IPS-15b (cell line): ENCODE measurements around the gene NEDD4L.

Experiments
- H3K27me3 ChIP-seq: one replicate; pipeline ENCODE4 v1.6.1; 2013; ENCODE audit warnings: low read length; ENCODE audit not compliant: control insufficient read depth, insufficient read depth
- H3K36me3 ChIP-seq: one replicate; pipeline ENCODE4 v1.6.1; 2013; ENCODE audit warnings: low read length; ENCODE audit not compliant: control insufficient read depth, insufficient read depth
- H3K4me1 ChIP-seq: one replicate; pipeline ENCODE4 v1.6.1; 2013; ENCODE audit warnings: mild to moderate bottlenecking, low read length; ENCODE audit not compliant: control insufficient read depth, insufficient read depth
- H3K4me3 ChIP-seq: one replicate; pipeline ENCODE4 v1.5.1; 2013; ENCODE audit warnings: low read depth, low read length
- H3K9ac ChIP-seq: one replicate; pipeline ENCODE4 v1.6.1; 2013; ENCODE audit warnings: low read depth, mild to moderate bottlenecking, low read length
- H3K9me3 ChIP-seq: one replicate; pipeline ENCODE4 v1.6.1; 2013; ENCODE audit warnings: mild to moderate bottlenecking, low read length; ENCODE audit not compliant: control insufficient read depth, insufficient read depth

NEDD4L gene

GRCh38 chr18:58056852-58057251, 12.8 kb downstream of the NEDD4L start:
- Histone ChIP-seq H3K4me1 (peaks cover 12% of the 10 kb centered on the region), H3K9ac (no peak overlapping the region), H3K27me3 (no peaks in the 10 kb centered on the region), H3K4me3 (no peak overlapping the region), H3K36me3 (no peaks in the 10 kb centered on the region), H3K9me3 (no peaks in the 10 kb centered on the region)

GRCh38 chr18:58057291-58057965, 13.4 kb downstream of the NEDD4L start:
- Histone ChIP-seq H3K36me3 (no peaks in the 10 kb centered on the region), H3K27me3 (no peaks in the 10 kb centered on the region), H3K4me1 (peaks cover 12% of the 10 kb centered on the region), H3K4me3 (no peak overlapping the region), H3K9me3 (no peaks in the 10 kb centered on the region), H3K9ac (no peak overlapping the region)

GRCh38 chr18:58058720-58059119, 14.7 kb downstream of the NEDD4L start:
- no peak overlapping the region for H3K9ac ChIP-seq
- H3K9me3 ChIP-seq: no peaks in the 10 kb centered on the region
- H3K36me3 ChIP-seq: no peaks in the 10 kb centered on the region
- H3K4me1 ChIP-seq: peaks cover 12% of the 10 kb centered on the region
- no peak overlapping the region for H3K4me3 ChIP-seq
- H3K27me3 ChIP-seq: no peaks in the 10 kb centered on the region

DNA sequence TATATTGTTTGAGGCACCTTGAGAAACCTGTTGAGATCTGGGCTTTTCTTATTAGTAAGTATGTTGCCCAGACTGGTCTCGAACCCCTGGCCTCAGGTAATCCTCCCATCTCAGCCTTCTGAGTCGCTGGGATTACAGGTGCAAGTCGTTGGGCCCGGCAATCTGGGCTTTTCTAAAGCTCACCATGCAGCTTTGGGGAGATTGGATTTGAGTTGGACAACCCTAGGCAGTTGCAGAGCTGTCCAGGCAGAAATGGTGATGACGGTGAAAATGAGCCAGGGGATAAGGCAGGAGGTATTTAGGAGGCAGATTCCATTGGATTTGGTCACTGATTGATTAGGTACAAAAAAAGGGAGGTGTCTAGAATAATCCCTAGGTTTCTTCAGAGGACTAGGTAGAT, 16.2 kb downstream of the NEDD4L start:
- Histone ChIP-seq H3K4me1 (peaks cover 3% of the 10 kb centered on the region), H3K9me3 (no peaks in the 10 kb centered on the region), H3K27me3 (no peaks in the 10 kb centered on the region), H3K9ac (no peak overlapping the region), H3K36me3 (no peaks in the 10 kb centered on the region), H3K4me3 (no peak overlapping the region)

- H3K4me3 ChIP-seq: no peak overlapping the region
- no peaks in the 10 kb centered on the region for H3K4me1 ChIP-seq
- no peaks in the 10 kb centered on the region for H3K36me3 ChIP-seq
- H3K9ac ChIP-seq: no peak overlapping the region
- no peaks in the 10 kb centered on the region for H3K9me3 ChIP-seq
- no peaks in the 10 kb centered on the region for H3K27me3 ChIP-seq
Observed at GRCh38 chr18:58061349-58061748, 17.3 kb downstream of the NEDD4L start.

- H3K9ac ChIP-seq: no peak overlapping the region
- H3K4me3 ChIP-seq: no peak overlapping the region
- no peaks in the 10 kb centered on the region for H3K27me3 ChIP-seq
- peaks cover 4% of the 10 kb centered on the region for H3K4me1 ChIP-seq
- no peaks in the 10 kb centered on the region for H3K36me3 ChIP-seq
- no peaks in the 10 kb centered on the region for H3K9me3 ChIP-seq
Observed at GRCh38 chr18:58064406-58064998, 20.5 kb downstream of the NEDD4L start.

GRCh38 chr18:58065956-58066355, 21.9 kb downstream of the NEDD4L start:
- H3K9me3 ChIP-seq: no peaks in the 10 kb centered on the region
- H3K4me1 ChIP-seq: peaks cover 8% of the 10 kb centered on the region
- no peak overlapping the region for H3K4me3 ChIP-seq
- no peak overlapping the region for H3K9ac ChIP-seq
- H3K27me3 ChIP-seq: no peaks in the 10 kb centered on the region
- no peaks in the 10 kb centered on the region for H3K36me3 ChIP-seq

DNA sequence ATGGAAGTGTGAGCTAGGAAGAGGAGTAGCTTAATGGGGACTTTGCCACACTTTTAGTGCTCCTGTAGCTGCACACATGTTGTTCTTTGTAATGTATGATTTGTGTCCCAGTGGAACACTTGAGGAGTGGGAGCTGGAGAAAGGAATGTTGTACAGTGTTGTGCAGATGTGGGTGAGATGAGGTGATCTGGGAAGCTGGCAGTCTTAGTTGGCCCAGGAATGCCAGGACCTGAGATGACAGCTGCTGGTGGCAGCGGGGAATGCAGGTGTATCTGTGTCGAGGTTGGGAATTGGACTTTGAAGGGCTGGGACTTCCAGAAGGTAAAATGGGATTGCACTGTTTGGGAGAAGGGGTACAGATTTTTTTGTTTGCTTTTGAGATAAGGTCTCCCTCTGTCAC, 23.6 kb downstream of the NEDD4L start:
- H3K9me3 ChIP-seq: no peaks in the 10 kb centered on the region
- no peaks in the 10 kb centered on the region for H3K36me3 ChIP-seq
- no peak overlapping the region for H3K9ac ChIP-seq
- H3K4me3 ChIP-seq: no peak overlapping the region
- H3K4me1 ChIP-seq: peaks cover 8% of the 10 kb centered on the region
- H3K27me3 ChIP-seq: no peaks in the 10 kb centered on the region

GRCh38 chr18:58069099-58069498, 25.1 kb downstream of the NEDD4L start:
- H3K9me3 ChIP-seq: no peaks in the 10 kb centered on the region
- H3K9ac ChIP-seq: no peak overlapping the region
- no peak overlapping the region for H3K4me3 ChIP-seq
- H3K4me1 ChIP-seq: peaks cover 8% of the 10 kb centered on the region
- no peaks in the 10 kb centered on the region for H3K36me3 ChIP-seq
- no peaks in the 10 kb centered on the region for H3K27me3 ChIP-seq

GRCh38 chr18:58069721-58070292, 25.8 kb downstream of the NEDD4L start:
- no peak overlapping the region for H3K9ac ChIP-seq
- no peaks in the 10 kb centered on the region for H3K27me3 ChIP-seq
- H3K4me3 ChIP-seq: no peak overlapping the region
- H3K4me1 ChIP-seq: peaks cover 8% of the 10 kb centered on the region
- H3K9me3 ChIP-seq: no peaks in the 10 kb centered on the region
- no peaks in the 10 kb centered on the region for H3K36me3 ChIP-seq

- no peaks in the 10 kb centered on the region for H3K4me1 ChIP-seq
- no peak overlapping the region for H3K9ac ChIP-seq
- H3K36me3 ChIP-seq: no peaks in the 10 kb centered on the region
- H3K9me3 ChIP-seq: no peaks in the 10 kb centered on the region
- no peaks in the 10 kb centered on the region for H3K27me3 ChIP-seq
- H3K4me3 ChIP-seq: no peak overlapping the region
Observed at GRCh38 chr18:58076052-58076451, 32.0 kb downstream of the NEDD4L start.

DNA sequence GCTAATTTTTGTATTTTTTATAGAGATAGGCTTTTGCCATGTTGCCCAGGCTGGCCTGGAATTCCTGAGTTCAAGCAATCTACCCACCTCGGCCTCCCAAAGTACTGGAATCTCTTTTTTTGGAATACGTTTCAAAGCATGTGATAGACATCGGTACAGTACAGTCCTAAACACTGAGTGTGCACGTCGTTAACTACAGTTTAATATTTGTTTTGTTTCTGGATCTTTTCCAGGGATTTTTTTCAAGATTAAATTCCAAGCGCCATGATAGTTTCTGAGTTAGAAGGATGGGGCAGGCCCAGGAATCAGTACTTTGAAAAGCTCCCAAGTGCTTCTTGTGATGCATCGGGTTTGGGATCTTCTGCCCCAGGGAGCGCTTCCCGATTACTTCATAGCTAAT, 33.3 kb downstream of the NEDD4L start:
- Histone ChIP-seq H3K4me3 (no peak overlapping the region), H3K9ac (no peak overlapping the region), H3K27me3 (no peaks in the 10 kb centered on the region), H3K36me3 (no peaks in the 10 kb centered on the region), H3K9me3 (no peaks in the 10 kb centered on the region), H3K4me1 (no peaks in the 10 kb centered on the region)
